Measurements from ENCODE around the gene CLCC1.
"Not testable (repeated sequence)": the region's sequence is repeated elsewhere in the genome, so short reads cannot be mapped to it uniquely, and the experiment has no call there.

CLCC1 gene

DNA sequence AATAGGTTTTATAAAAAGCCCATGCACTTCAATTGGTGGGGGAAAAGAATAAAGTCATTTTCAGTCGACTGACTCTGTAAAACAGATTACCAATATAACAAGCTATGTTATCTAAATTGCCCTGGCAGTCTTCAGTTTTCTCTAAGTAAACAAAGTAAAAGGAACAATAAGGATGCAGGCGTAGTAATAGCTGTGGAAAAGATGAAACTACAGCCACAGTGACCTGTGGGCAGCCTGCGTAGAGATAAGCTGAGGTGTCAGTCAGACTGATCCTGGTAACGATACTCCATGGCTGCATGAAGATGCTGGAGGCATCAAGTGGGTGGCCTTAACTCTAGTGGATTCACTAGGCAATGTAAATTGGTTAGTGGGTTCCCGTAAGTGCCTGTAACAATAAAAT is 29.3 kb downstream of the CLCC1 start:
- TF ChIP-seq, protein P1, sequence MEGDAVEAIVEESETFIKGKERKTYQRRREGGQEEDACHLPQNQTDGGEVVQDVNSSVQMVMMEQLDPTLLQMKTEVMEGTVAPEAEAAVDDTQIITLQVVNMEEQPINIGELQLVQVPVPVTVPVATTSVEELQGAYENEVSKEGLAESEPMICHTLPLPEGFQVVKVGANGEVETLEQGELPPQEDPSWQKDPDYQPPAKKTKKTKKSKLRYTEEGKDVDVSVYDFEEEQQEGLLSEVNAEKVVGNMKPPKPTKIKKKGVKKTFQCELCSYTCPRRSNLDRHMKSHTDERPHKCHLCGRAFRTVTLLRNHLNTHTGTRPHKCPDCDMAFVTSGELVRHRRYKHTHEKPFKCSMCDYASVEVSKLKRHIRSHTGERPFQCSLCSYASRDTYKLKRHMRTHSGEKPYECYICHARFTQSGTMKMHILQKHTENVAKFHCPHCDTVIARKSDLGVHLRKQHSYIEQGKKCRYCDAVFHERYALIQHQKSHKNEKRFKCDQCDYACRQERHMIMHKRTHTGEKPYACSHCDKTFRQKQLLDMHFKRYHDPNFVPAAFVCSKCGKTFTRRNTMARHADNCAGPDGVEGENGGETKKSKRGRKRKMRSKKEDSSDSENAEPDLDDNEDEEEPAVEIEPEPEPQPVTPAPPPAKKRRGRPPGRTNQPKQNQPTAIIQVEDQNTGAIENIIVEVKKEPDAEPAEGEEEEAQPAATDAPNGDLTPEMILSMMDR (IDR thresholded peaks at IDR 0.05; ENCODE audit: low read depth, low read length, missing control alignments) = no peak
- in situ Hi-C loops (cut with HindIII; ENCODE audit: low sequenced_read_pairs) = no loop called here
- H3K4me3 ChIP-seq (ENCODE audit: low read depth, low read length) = no peak overlapping the region
- no peak for DNase-seq (ENCODE audit: low read depth)

DNA sequence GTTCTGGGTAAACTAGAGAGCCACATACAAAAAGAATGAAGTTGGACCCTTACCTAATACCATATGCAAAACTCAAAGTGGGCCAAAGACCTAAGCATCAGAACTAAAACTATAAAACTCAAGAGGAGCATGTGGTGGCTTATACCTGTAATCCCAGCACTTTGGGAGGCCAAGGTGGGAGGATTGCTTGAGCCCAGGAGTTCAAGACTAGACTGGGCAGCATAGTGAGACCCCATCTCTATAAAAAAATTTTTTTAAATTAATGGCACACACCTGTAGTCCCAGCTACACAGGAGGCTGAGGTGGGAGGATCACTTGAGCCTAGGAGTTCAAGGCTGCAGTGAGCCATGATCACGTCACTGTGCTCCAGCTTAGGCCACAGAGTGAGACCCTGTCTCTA is 35.7 kb downstream of the CLCC1 start:
- H3K4me3 ChIP-seq (ENCODE audit: low read depth, low read length); DNase-seq (ENCODE audit: low read depth); in situ Hi-C loops (cut with HindIII; ENCODE audit: low sequenced_read_pairs): not testable (repeated sequence)

DNA sequence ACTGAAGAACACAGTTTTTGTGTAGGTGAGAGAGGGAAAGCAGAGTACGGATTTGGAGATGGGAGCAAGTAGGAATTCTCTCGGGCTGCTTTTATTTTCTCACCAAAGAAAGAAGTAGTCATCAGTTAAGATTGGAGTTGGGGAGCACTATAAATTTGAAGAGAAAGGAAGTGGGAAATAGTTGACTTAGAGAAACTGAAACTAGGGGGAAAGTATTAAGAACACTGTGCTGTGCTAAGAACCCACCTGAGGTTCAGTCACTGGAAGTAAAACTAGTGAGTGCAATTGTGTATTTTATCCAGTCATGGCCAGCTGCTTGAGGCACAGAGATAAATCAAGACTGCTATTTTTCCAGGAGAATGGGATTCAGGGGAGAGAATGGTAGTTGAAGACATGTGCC is 37.4 kb downstream of the CLCC1 start:
- DNase-seq (ENCODE audit: low read depth) = no peak
- TF ChIP-seq, protein P1 (IDR thresholded peaks at IDR 0.05; ENCODE audit: low read depth, low read length, missing control alignments) = no peak
- H3K4me3 ChIP-seq (ENCODE audit: low read depth, low read length) = no peak overlapping the region
- in situ Hi-C loops (cut with HindIII; ENCODE audit: low sequenced_read_pairs) = no loop called here

DNA sequence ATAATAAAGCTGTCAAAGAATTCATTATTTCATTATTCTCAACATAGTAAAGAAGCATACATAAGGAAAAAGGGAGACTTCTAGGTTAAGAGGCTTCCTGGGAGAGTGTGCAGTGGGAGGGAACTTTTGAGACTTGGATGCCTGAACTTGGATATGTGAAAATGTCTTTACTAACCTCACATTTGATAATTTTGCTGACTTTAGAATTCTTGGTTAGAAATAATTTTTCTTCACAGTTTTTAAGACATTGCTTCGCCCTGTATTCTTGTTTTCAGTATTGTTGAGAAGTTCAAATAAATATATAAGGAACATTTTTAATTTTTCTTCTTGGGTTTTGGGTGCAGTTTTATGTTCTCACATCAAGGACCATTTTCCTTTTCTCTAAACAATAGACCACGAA is 46.5 kb downstream of the CLCC1 start:
- in situ Hi-C loops (cut with HindIII; ENCODE audit: low sequenced_read_pairs) = no loop called here
- TF ChIP-seq, protein P1 (IDR thresholded peaks at IDR 0.05; ENCODE audit: low read depth, low read length, missing control alignments) = no peak
- DNase-seq (ENCODE audit: low read depth) = no peak

More for the DNA sequence above, 46.5 kb downstream of the CLCC1 start:
- H3K4me3 ChIP-seq (ENCODE audit: low read depth, low read length) = no peak overlapping the region
